ENCODE measurements around the gene CREB1. TPM values are rescaled to one million over a fixed set of nuclear protein-coding genes. Genes with fewer than 3 reads are reported as not detected.

CREB1 gene
- total RNA-seq, 2 donors from 2014 or later: 87.1 to 105 TPM

GRCh38 chr2:207482630-207483029 lies 47.1 kb upstream of the CREB1 start:
- Histone ChIP-seq H3K27ac (ENCODE audit: low read depth, low read length) (no peak overlapping the region), H3K36me3 (ENCODE audit: control insufficient read depth, insufficient read depth, low read length) (no peaks in the 10 kb centered on the region), H3K4me1 (ENCODE audit: control insufficient read depth, insufficient read depth, low read length) (no peaks in the 10 kb centered on the region), H3K27me3 (ENCODE audit: control insufficient read depth, insufficient read depth, low read length, poor library complexity, severe bottlenecking) (no peaks in the 10 kb centered on the region), H3K4me3 (ENCODE audit: low read length) (no peak overlapping the region), H3K9me3 (ENCODE audit: control insufficient read depth, low read length) (no peaks in the 10 kb centered on the region), H3K9ac (ENCODE audit: extremely low read depth, low read length, poor library complexity, severe bottlenecking) (no peak overlapping the region)
- no peak overlapping the region for H3K4me3 Mint-ChIP-seq
- H3K4me1 Mint-ChIP-seq: peaks cover 11% of the 10 kb centered on the region
- H3K27ac Mint-ChIP-seq: no peak overlapping the region
- TF ChIP-seq CTCF (conservative IDR thresholded peaks at IDR 0.05): no peak
- H3K27me3 Mint-ChIP-seq (ENCODE audit: insufficient read depth): no peaks in the 10 kb centered on the region
- no peak for DNase-seq
- no peaks in the 10 kb centered on the region for H3K36me3 Mint-ChIP-seq (ENCODE audit: low read depth)
- 89 to 96% methylated on average over 2 to 3 of the region's 3 CpGs for WGBS, 2 experiments (ENCODE audit: insufficient coverage in 1 of 2, insufficient read length in 1 of 2)
- no peaks in the 10 kb centered on the region for H3K9me3 Mint-ChIP-seq

DNA sequence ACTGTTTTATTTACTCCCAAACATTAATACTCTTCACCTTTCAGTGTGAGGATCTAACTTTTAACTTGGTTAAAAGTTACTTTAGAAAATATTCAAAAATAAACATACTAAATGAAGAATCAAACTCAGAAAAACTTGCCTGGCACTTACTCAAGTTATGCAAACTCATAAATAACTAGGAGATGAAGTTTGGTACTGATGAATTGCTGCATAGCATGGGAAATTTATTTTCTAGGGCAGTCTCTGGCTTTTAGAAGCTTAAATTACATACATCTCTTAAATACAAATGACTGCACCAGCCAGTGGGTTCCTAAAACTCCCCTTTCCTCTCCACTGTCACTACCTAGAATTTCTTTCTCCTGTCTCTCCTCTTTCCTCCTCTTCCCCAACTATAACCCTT lies 46.7 kb upstream of the CREB1 start:
- no peak overlapping the region for H3K4me3 Mint-ChIP-seq
- DNase-seq: no peak
- H3K9me3 Mint-ChIP-seq: no peaks in the 10 kb centered on the region
- H3K9me3 ChIP-seq (ENCODE audit: control insufficient read depth, low read length): no peaks in the 10 kb centered on the region
- H3K27me3 ChIP-seq (ENCODE audit: control insufficient read depth, insufficient read depth, low read length, poor library complexity, severe bottlenecking): no peaks in the 10 kb centered on the region
- TF ChIP-seq CTCF (conservative IDR thresholded peaks at IDR 0.05): no peak
- H3K4me1 Mint-ChIP-seq: peaks cover 11% of the 10 kb centered on the region
- H3K36me3 ChIP-seq (ENCODE audit: control insufficient read depth, insufficient read depth, low read length): no peaks in the 10 kb centered on the region
- H3K27ac Mint-ChIP-seq: no peak overlapping the region
- no peak overlapping the region for H3K4me3 ChIP-seq (ENCODE audit: low read length)
- H3K36me3 Mint-ChIP-seq (ENCODE audit: low read depth): no peaks in the 10 kb centered on the region
- no peak overlapping the region for H3K9ac ChIP-seq (ENCODE audit: extremely low read depth, low read length, poor library complexity, severe bottlenecking)
- H3K27ac ChIP-seq (ENCODE audit: low read depth, low read length): no peak overlapping the region
- no peaks in the 10 kb centered on the region for H3K4me1 ChIP-seq (ENCODE audit: control insufficient read depth, insufficient read depth, low read length)
- H3K27me3 Mint-ChIP-seq (ENCODE audit: insufficient read depth): no peaks in the 10 kb centered on the region

DNA sequence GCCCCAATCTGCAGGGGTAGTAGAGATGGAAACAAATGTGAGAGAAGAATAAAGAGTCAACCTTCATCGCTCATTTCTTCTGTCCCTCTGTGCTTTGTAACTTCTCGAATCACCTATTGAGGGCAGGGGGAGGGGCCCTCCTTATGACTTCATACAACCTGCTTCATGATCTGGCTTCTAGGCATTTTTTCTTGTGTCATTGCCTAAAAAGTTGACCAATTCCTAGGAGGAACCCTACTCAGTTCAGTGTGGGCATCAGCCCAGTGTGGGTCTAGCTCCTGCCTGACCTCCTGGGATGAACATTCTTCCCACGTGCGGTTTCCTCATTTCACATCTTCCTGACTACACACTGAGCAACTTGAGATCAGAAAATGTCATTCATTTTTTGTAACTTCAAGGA lies 46.3 kb upstream of the CREB1 start:
- no peaks in the 10 kb centered on the region for H3K9me3 Mint-ChIP-seq
- H3K4me1 ChIP-seq (ENCODE audit: control insufficient read depth, insufficient read depth, low read length): no peaks in the 10 kb centered on the region
- H3K4me3 Mint-ChIP-seq: no peak overlapping the region
- TF ChIP-seq CTCF (conservative IDR thresholded peaks at IDR 0.05): no peak
- no peak overlapping the region for H3K9ac ChIP-seq (ENCODE audit: extremely low read depth, low read length, poor library complexity, severe bottlenecking)
- no peaks in the 10 kb centered on the region for H3K27me3 Mint-ChIP-seq (ENCODE audit: insufficient read depth)
- no peaks in the 10 kb centered on the region for H3K27me3 ChIP-seq (ENCODE audit: control insufficient read depth, insufficient read depth, low read length, poor library complexity, severe bottlenecking)
- no peaks in the 10 kb centered on the region for H3K9me3 ChIP-seq (ENCODE audit: control insufficient read depth, low read length)
- H3K4me3 ChIP-seq (ENCODE audit: low read length): no peak overlapping the region
- H3K27ac ChIP-seq (ENCODE audit: low read depth, low read length): no peak overlapping the region
- no peak for DNase-seq
- no peaks in the 10 kb centered on the region for H3K36me3 ChIP-seq (ENCODE audit: control insufficient read depth, insufficient read depth, low read length)
- WGBS, 2 experiments (ENCODE audit: insufficient coverage in 1 of 2, insufficient read length in 1 of 2): 94 to 95% methylated on average over 4 of the region's 4 CpGs
- no peak overlapping the region for H3K27ac Mint-ChIP-seq
- peaks cover 11% of the 10 kb centered on the region for H3K4me1 Mint-ChIP-seq
- no peaks in the 10 kb centered on the region for H3K36me3 Mint-ChIP-seq (ENCODE audit: low read depth)
